Heart left ventricle (tissue), 16 donors: ENCODE results near the gene DLEU7. TPM values are rescaled to one million over a fixed set of nuclear protein-coding genes. Genes with fewer than 3 reads are reported as not detected.

Experiments used
- ATAC-seq, 4 donors: fragments of 200-7000 bp; cut with Tn5 transposase; one replicate each; pipeline ENCODE4 v1.9.1; 2020 to 2022; ENCODE audit warnings: moderate library complexity in 4 of 4, mild to moderate bottlenecking in 3 of 4, moderate number of reproducible peaks in 1 of 4
- DNase-seq, 5 donors: peaks; one replicate each; pipeline ENCODE4 v3.0.0-alpha.2; 2020
- H3K27ac ChIP-seq, 12 donors: fragments of 200-600 bp; sonication (generic) in 4 of 12; one replicate each; pipeline versions ENCODE4 v1.5.0 to v1.8.0; 2016 to 2022; ENCODE audit warnings: mild to moderate bottlenecking in 2 of 12
- H3K27me3 ChIP-seq, 9 donors: fragments of 200-600 bp; sonication (generic) in 2 of 9; one replicate each; pipeline versions ENCODE4 v1.5.1 to v1.8.0; 2016 to 2022; ENCODE audit warnings: mild to moderate bottlenecking in 3 of 9
- H3K36me3 ChIP-seq, 9 donors: fragments of 200-600 bp; sonication (generic) in 2 of 9; one replicate each; pipeline versions ENCODE4 v1.5.0 to v1.8.0; 2018 to 2022; ENCODE audit warnings: mild to moderate bottlenecking in 2 of 9
- H3K4me1 ChIP-seq, 12 donors: fragments of 200-600 bp; sonication (generic) in 4 of 12; one replicate each; pipeline versions ENCODE4 v1.5.0 to v1.8.0; 2016 to 2022; ENCODE audit warnings: mild to moderate bottlenecking in 3 of 12
- H3K4me3 ChIP-seq, 12 donors: fragments of 200-600 bp; sonication (generic) in 4 of 12; one replicate each; pipeline versions ENCODE4 v1.5.0 to v1.8.0; 2017 to 2022; ENCODE audit warnings: mild to moderate bottlenecking in 9 of 12, moderate library complexity in 4 of 12
- H3K9me3 ChIP-seq, 12 donors: fragments of 200-600 bp; sonication (generic) in 4 of 12; one replicate each; pipeline versions ENCODE4 v1.5.0 to v1.8.0; 2016 to 2022; ENCODE audit warnings: mild to moderate bottlenecking in 1 of 12
- CTCF ChIP-seq, 12 donors: fragments of 200-600 bp; sonication (generic) in 4 of 12; IDR thresholded peaks; one replicate each; pipeline versions ENCODE4 v1.5.0 to v1.8.0; 2018 to 2022; ENCODE audit warnings: antibody characterized with exemption in 12 of 12, mild to moderate bottlenecking in 5 of 12
- POLR2A ChIP-seq, 2 donors: fragments of 450-650 bp; IDR thresholded peaks; one replicate each; pipeline ENCODE4 v1.6.1; 2017; ENCODE audit warnings: antibody characterized with exemption in 2 of 2, mild to moderate bottlenecking in 2 of 2, moderate library complexity in 2 of 2
- WGBS, 4 donors: extraction: QIAGEN DNeasy Blood & Tissue Kit in 2 of 4; methylation state at CpG; one replicate each; pipeline versions ENCODE4 v1.1.5 to v1.1.7; 2013 to 2018; 5-methylcytosine and 5-hydroxymethylcytosine counted together
- intact Hi-C, 10 donors: fragments of 100-400 bp; cut with DNase I; formaldehyde crosslinking; loops; one replicate each; pipeline versions ENCODE4 v1.11.1 to v1.14.2; 2022
- polyA plus RNA-seq, 2 donors: library from polyadenylated mRNA; stranded (reverse); fragments of 200-250 nt; gene quantifications; one replicate each; pipeline ENCODE4 v1.2.3, GENCODE V29; 2013
- total RNA-seq, 9 donors: library from RNA; depleted of rRNA in 2 of 9; stranded (reverse); fragments of >200 nt in 2 of 9; fragmentation: NEBNext Ultra II Directional in 3 of 9; extraction: Animal tissue kit (Norgen Biotek cat#: 25700) in 3 of 9; gene quantifications; one replicate each; pipeline versions ENCODE4 v1.1.0 to v1.2.4, GENCODE V29; 2016 to 2023
- donor health status: ischemic (EF 13 %, LVEDD 7.1; RV severe dilation, severe dysfunction).
- donor health status: healthy with polysubstance abuse.
- donor health status: DM: no; HTN: yes; CAD: no.
- donor health status: DM: no; HTN: no; CAD: no.
- donor health status: ischemic (EF 25% LVEDD 6.9; RV normal size, moderate dysfunction).
- donor health status: ischemic (EF 25% LVEDD 5.7; RV mildly dilated, moderate dysfunction).
- donor health status: healthy.
- donor health status: DM: yes; HTN: yes; CAD: no.
- donor health status: ischemic (EF 35%, LVEDD 5.7; RV mildly dilated, moderate dysfunction).
- donor health status: nonischemic (EF 11% LVEDD 7.7; RV severe dilation, severe dysfunction).
- donor health status: DM: yes; HTN: yes; CAD: no.
- donor health status: PGD.
- donor health status: ischemic (EF 29% LVEDD 5.4; RV normal size, mild dysfunction).
- donor health status: nonischemic (EF 23%, LVEDD 6.1; RV moderate dilation, normal function).

DLEU7 gene
- total and polyA plus RNA-seq, 11 donors, result 0.06 to 0.93 (median 0.24) TPM; not detected in 7

DNA sequence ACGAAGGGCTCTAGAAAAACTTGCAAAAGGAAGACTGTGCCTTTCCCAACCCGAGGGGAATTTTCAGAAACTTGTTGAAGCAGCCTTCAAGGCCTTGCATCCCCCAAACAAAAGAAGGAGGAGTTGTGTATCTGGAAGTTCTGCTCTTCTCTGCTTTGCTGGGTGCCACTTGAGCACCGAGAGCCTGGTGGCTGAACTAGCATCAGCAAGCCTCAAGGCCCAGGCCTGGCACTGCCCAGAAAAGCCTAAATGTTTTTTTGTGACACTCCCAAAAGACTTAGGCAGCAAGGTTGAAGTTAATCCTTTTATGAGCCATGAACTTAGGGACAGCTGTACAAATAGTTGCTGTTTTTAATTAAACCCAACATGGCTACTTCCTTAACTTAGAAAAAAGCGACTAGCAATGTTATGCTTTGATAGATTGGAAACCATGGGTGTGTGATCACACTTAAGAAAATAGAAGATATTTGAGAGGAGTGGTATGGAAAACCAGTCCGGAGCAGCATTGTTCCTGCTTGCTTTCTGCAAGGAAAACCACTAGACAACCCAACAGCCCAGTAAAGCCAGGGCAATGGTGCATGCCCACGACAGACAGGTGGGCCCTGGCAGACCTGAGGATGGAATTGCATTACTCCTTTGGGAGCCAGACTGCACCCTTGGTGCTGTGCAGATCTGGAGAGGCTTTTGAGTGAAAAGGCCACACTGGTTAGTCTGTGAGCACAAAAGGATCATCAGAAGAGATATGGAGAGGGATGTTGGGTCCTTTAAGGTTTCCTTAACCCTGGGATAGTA is 788 bp upstream of the DLEU7 start:
- peaks cover 0 to 37% (median 22%) of the 10 kb centered on the region in 9 donors for H3K27me3 ChIP-seq
- TF ChIP-seq POLR2A (IDR thresholded peaks at IDR 0.05) (no peak), CTCF (IDR thresholded peaks at IDR 0.05) (no peak)
- H3K4me3 ChIP-seq, result no peak overlapping the region
- intact Hi-C loops, result no loop called here
- no peaks in the 10 kb centered on the region for H3K9me3 ChIP-seq
- no peaks in the 10 kb centered on the region for H3K36me3 ChIP-seq
- ATAC-seq, result no peak
- H3K4me1 ChIP-seq, result peaks cover 0 to 14% (median 2%) of the 10 kb centered on the region in 12 donors
- no peak for DNase-seq
- WGBS, 4 donors, result 84 to 98% (median 96%) methylated on average over 6 of the region's 6 CpGs
- H3K27ac ChIP-seq, result no peak overlapping the region

DNA sequence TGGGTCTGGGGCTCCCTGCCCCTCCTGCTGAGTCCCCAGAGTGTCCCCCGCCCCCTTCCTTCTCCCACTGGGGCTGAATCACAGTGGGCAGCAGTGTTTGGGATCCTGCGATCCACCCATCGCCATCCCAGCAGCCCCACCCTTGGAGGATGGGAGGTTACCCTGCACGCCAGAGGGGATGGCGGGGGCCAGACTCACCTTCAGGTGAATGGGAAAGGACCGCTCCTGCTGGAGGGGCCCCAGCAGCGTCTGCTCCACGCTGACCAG is 569 bp downstream of the DLEU7 start:
- H3K27me3 ChIP-seq, result peaks cover 0 to 37% (median 22%) of the 10 kb centered on the region in 9 donors
- no peak overlapping the region for H3K27ac ChIP-seq
- H3K4me1 ChIP-seq, result peaks cover 0 to 14% (median 2%) of the 10 kb centered on the region in 12 donors
- DNase-seq (no peak), ATAC-seq (no peak)
- TF ChIP-seq POLR2A (IDR thresholded peaks at IDR 0.05), result no peak
- intact Hi-C loops, result no loop called here
- H3K4me3 ChIP-seq, result peak overlapping the region in 9 of 12 donors; percentile 2 to 52 (median 40)
- H3K9me3 ChIP-seq, result no peaks in the 10 kb centered on the region
- H3K36me3 ChIP-seq, result no peaks in the 10 kb centered on the region
- 33 to 43% (median 37%) methylated on average over 1 to 8 of the region's 8 CpGs for WGBS, 4 donors

DNA sequence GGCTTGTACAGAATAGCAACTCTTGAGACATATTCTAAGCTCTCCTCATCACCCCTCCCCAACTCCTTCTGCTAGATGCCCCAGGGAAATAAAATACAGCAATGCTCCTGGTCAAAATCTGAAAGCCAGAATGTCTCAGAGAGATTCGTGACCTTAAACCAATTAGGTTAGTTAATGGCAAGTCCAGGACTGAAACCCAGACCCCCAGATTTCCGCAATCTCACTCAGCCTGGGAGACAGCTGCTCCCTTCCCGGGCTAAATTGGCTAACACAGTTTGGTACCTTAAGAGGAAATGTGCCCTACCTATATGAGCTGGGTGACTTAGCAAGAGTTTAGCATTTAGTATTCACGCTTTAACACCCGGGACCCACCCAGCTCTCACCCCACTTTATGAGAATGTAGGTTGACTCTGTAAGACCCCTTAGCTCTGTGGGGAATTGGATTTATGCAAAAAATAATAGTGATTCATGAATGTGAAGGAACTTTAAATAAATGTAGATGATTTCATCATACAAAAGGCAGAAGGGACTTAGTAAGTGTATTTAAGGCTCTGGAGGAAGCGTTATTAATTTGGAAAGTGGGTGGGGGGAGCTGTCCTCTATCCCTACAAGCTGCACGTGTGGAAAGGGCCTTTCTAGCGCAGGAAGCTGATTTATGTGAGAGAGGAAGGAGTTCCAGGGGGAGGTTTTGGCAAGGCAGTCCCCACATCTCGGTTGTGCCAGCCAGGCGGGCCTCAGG is 1.1 kb downstream of the DLEU7 start:
- peaks cover 0 to 37% (median 22%) of the 10 kb centered on the region in 9 donors for H3K27me3 ChIP-seq

DNA sequence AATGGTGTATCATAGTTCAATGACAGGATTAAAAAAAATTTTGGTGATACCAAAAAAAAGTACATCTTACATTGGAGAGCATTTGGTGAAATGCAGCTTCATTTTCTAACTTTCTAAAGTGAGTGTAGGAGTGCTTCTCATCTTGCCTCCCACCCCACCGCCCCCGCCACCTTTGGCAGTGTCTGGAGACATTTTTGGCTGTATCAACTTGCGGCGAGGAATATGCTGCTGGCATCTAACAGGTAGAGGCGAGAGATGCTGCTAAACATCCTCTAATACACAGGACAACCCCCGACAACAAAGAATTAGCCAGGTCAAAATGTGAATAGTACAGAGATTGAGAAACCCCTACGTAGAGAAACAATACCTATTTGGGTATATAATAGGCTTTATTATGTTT is 1.7 kb downstream of the DLEU7 start:
- H3K27ac ChIP-seq, result no peak overlapping the region
- intact Hi-C loops, result no loop called here
- ATAC-seq (no peak), DNase-seq (no peak)
- peaks cover 0 to 14% (median 2%) of the 10 kb centered on the region in 12 donors for H3K4me1 ChIP-seq
- peaks cover 0 to 37% (median 22%) of the 10 kb centered on the region in 9 donors for H3K27me3 ChIP-seq
- no peaks in the 10 kb centered on the region for H3K36me3 ChIP-seq
- H3K9me3 ChIP-seq, result no peaks in the 10 kb centered on the region
- WGBS, 4 donors, result 93 to 96% (median 96%) methylated on average over 7 of the region's 7 CpGs
- TF ChIP-seq POLR2A (IDR thresholded peaks at IDR 0.05) (no peak), CTCF (IDR thresholded peaks at IDR 0.05) (no peak)
- H3K4me3 ChIP-seq, result no peak overlapping the region

More for the DNA sequence above, 1.1 kb downstream of the DLEU7 start:
- TF ChIP-seq POLR2A (IDR thresholded peaks at IDR 0.05) (no peak), CTCF (IDR thresholded peaks at IDR 0.05) (no peak)
- no peak overlapping the region for H3K27ac ChIP-seq
- no peak overlapping the region for H3K4me3 ChIP-seq
- H3K9me3 ChIP-seq, result no peaks in the 10 kb centered on the region
- intact Hi-C loops, result no loop called here
- ATAC-seq, result no peak
- no peaks in the 10 kb centered on the region for H3K36me3 ChIP-seq
- H3K4me1 ChIP-seq, result peaks cover 0 to 14% (median 2%) of the 10 kb centered on the region in 12 donors
- DNase-seq, result no peak
- 69 to 74% (median 73%) methylated on average over 10 of the region's 10 CpGs for WGBS, 4 donors
